Measurements from ENCODE around the gene GOLGA6C.

GRCh38 chr15:75225951-75226732 is 32.0 kb upstream of the GOLGA6C start:
- TF ChIP-seq POLR2A (IDR thresholded peaks at IDR 0.05), result no peak
- TF ChIP-seq, protein P1, sequence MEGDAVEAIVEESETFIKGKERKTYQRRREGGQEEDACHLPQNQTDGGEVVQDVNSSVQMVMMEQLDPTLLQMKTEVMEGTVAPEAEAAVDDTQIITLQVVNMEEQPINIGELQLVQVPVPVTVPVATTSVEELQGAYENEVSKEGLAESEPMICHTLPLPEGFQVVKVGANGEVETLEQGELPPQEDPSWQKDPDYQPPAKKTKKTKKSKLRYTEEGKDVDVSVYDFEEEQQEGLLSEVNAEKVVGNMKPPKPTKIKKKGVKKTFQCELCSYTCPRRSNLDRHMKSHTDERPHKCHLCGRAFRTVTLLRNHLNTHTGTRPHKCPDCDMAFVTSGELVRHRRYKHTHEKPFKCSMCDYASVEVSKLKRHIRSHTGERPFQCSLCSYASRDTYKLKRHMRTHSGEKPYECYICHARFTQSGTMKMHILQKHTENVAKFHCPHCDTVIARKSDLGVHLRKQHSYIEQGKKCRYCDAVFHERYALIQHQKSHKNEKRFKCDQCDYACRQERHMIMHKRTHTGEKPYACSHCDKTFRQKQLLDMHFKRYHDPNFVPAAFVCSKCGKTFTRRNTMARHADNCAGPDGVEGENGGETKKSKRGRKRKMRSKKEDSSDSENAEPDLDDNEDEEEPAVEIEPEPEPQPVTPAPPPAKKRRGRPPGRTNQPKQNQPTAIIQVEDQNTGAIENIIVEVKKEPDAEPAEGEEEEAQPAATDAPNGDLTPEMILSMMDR (IDR thresholded peaks at IDR 0.05), result no peak
- TF ChIP-seq EP300 (IDR thresholded peaks at IDR 0.05; ENCODE audit: low read depth), result no peak
- TF ChIP-seq POLR2AphosphoS5 (IDR thresholded peaks at IDR 0.05), result no peak
